Jurkat, Clone E6-1 (cell line): ENCODE measurements around the gene RASD2.
A peak's percentile ranks its signal among the peaks of the same experiment; 100 is the strongest.

Experiments used
- DNase-seq: peaks from one replicate; pipeline ENCODE4 v3.0.0-alpha.2; 2011; ENCODE audit warnings: low read depth, low spot score
- H3K4me3 ChIP-seq: 2 replicates; pipeline ENCODE4 v1.5.1; 2011; ENCODE audit warnings: mild to moderate bottlenecking, low read length, control low read depth, moderate library complexity

The RASD2 gene

DNA sequence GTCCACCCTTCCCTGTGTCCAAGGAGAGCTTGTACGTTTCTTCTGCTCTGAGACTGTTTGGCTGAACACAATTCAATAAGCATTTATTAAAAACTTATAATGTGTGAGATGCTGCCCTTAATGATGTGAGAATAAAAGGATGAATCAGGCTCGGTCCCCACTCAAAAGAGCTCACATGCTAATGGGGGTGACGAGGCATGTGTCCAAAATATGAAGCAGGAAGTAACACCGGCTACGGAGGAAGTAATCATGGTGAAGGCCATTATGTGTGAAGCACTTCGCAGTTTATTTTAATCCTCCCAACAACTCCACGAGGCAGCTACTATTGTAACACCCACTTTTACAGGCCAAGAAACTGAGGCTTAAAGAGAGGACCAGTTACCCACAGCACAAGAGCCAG, 3.4 kb upstream of the RASD2 start:
- DNase-seq: no peak
- no peak overlapping the region for H3K4me3 ChIP-seq

DNA sequence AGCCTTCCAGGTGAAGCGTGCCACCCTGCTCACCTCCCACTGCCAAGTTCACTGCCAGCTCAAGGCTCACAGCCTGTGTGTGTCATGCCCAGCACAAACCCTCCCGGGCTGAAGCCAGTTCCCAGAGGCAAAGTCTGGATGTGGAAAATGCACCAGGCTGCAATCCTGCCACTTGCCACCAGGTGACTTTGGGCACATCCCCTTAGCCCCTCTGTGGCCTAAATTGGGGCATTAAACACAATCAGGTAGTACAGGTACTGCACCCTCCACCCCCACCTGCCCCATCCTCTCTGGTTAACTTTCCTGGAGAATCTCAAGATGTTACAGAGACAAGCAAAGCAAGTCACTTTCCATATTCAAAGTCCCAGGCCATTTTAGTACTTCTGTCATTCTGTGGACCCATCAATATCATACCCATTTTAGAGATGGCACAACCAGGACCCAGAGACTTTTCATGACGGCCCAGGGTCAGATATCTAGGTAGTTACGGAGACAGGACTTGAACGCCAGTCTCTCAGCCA, 1.8 kb upstream of the RASD2 start:
- no peak for DNase-seq
- H3K4me3 ChIP-seq: no peak overlapping the region

DNA sequence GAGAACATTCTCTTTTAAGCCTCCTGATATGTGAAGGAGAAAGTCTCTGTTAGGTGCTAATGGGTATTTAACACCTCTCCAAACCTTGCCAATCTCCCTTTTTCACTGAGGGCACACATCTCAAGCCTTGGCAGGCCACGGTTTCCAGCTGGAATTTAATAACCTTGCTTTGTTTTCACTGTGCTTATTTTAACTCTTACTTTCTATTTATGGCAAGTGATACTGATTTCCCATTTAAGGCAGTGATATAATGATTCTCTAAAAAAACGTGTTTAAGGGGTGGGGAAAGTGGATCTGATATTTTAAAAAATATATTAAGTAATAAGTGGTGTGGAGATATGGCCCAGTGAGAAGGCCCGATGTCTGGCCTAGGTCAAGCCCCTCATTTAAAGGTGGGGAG, 1.1 kb upstream of the RASD2 start:
- DNase-seq: no peak
- H3K4me3 ChIP-seq: no peak overlapping the region

DNA sequence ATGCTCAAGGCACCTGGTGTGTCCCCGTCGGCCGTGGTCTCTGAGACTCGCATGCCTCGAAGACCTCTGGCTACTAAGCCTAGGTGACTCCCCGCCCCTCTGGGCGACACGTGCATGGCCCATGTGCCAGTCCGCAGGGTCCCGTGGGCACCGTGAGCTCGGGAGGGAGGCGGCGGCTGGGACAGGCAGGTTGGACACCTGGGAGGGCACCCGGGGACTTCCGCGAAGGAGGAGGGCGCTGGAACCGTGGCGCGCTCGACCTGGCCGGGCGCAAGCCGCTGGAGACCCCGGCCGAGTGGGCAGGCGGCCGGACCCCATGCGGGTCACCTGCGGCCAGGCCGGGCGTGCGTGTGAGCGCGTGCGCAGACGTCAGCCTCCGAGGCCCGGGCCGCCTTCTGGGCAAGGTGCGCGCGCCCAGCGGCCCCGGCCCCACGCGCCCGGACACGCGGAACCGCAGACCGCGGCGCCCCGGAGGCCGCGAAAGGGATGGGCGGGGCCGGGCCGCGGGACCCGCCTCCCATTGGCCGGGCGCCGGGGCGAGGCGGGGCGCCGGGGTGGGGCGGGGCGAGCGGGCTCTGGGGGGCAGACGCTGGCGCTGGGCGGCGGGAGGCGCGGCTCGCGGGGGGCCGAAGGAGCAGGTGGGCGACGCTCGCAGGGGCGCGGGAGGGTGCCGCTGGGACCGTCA, 579 bp upstream of the RASD2 start:
- peak overlapping the region; percentile 53 for H3K4me3 ChIP-seq
- no peak for DNase-seq

DNA sequence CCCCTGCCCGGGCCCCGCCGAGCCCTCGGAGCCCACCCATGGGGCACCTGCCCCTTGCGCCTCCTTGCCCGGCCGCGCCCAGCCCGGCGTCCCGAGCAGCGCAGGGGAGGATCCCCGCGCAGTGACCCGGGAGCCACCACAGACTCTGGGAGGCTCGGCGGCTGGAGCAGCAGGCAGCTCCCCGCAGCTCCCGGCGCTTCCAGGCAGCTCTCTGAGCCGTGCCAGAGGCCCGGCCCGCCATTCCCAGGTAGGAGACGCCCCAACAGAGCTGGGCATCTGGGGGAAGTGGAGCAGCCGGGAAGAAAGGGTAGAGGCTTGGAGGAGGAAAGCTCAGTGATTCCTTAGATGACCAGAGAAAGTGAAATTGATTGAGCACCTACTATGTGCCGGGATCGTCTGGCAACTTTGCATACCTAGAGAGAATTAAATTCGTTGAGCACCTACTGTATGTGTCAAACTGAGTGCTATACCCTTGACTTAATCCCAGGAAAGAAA, 670 bp downstream of the RASD2 start:
- H3K4me3 ChIP-seq: no peak overlapping the region

DNA sequence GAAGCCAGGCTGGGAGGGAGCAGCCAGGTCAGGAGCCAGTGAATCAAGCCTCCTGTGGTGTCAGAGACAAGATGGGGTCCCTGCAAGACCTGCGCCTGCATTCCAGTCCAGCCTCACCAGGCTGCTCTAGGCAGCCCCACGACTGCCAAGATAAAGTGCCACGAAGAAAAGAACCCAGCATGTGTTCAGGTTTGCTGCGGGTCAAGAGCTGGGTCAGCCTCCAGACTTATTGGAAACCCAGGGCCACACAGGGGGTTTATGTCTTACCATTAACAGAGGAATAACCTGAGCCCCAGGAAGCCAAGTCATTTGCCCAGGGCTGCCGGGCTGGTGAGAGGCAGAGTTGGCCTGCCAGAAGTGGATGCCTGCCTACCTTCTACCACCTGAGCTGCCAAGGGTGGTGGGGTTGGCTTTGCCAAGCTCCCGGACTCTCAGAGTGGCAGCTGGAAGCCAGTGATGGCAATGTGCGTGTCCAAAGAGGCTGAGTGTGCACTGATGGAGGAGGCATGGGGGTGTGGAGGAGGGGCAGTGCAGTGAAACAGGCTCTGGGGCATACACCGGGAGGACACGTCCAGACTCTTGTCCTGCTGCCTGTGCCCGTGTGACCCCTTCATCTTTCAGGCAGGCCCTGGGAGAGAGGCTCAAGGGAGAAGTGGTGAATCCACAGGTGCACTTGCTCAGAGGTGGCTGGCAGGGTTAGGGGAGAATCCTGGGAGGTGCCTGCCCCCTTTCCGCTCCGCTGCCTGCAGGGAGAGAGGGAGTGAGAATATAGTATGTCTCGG, 1.7 kb downstream of the RASD2 start:
- no peak for DNase-seq
- H3K4me3 ChIP-seq: no peak overlapping the region

More for the DNA sequence above, 670 bp downstream of the RASD2 start:
- no peak for DNase-seq

DNA sequence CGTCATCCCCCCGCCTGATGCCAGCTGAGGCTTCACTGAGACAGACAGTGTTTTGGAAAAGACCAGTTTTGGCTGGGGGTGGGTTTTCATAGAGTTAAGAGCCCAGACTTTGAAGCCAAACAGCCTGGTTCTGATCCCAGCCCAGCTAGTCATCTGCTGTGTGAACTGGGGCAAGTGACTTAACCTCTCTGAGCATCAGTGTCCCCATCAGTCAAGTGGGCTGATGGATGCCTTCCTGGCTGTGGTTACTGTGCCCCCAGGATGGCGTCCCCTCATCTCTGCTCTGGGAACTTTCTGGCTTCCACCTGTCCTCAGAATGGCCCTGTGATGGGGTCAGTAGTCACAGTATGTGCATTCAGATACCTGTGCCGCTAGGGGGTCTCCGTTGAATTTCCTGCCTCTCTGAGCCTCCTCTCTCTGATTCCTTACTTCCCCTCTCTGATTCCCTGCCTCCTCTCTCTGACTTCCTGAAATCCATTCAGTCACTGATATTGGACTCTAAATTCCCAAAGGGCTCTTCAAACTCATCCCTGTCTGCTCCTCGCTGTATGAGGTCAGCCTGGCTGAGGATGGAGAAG, 2.4 kb downstream of the RASD2 start:
- DNase-seq: no peak
- no peak overlapping the region for H3K4me3 ChIP-seq

DNA sequence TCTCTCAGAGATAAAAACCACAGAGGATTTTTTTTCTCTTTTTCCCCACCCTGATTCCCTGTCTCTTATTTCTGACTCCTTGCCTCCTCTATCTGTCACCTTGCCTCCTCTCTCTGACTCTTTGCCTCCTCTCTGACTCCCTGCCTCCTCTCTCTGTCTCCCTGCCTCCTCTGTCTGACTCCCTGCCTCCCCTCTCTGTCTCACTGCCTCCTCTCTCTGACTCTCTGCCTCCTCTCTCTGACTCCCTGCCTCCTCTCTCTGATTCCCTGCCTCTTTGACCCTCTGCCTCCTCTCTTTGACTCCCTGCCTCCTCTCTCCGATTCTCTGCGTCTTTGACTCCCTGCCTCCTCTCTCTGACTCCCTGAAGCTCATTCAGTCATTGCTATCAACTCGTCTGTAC, 3.1 kb downstream of the RASD2 start:
- no peak overlapping the region for H3K4me3 ChIP-seq
- DNase-seq: no peak

DNA sequence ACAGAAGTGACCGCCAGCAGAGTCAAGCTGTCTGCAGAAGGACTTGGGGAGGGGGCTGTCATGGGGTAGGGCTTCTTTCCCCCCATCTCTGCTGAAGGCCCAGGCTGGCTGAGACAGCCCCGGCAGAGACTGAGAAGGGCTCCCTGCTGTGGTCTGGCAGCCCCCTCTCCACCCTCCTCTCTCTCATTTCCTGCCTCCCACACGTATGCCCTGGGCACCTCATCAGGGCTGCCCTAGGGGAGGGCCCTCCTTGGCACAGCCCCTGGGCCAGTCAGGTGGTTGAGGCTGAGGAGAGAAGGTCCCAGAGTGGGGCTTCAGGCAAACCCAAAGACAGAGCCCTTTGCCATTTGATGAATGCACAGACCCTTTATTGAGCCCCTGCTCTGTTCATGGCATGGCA, 3.6 kb downstream of the RASD2 start:
- no peak for DNase-seq
- H3K4me3 ChIP-seq: no peak overlapping the region

DNA sequence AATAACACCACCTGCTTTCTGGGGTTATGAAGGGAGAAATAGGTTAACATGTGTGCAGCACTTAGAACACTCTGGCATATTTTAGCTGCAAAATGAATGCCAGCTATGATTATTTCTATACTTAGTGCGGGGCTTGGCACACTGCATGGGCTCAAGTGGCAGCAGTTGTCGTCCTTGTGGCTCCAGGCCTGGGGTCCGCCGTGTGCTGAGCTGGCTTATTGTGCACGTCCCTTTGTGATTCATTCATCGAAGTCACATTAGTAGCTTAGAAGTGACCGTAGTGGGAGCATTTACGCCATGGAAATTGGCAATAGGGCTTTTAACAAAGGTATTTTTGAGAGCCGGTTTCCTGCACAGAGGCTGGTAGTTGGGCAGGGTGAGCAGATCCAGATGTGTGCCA, 4.2 kb downstream of the RASD2 start:
- no peak overlapping the region for H3K4me3 ChIP-seq
- no peak for DNase-seq

DNA sequence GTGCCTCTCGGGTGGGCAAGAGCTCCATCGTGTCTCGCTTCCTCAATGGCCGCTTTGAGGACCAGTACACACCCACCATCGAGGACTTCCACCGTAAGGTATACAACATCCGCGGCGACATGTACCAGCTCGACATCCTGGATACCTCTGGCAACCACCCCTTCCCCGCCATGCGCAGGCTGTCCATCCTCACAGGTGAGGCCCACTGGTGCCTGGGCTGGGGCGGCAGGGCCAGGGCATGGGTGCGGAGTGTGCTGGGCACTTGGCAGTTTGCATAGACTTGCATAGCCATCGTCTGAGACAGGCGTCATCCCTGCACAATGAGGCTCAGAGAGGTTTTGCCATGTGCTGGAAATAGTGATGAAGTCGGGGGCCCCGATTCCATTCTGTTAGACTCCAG, 6.3 kb downstream of the RASD2 start:
- H3K4me3 ChIP-seq: no peak overlapping the region
- no peak for DNase-seq

DNA sequence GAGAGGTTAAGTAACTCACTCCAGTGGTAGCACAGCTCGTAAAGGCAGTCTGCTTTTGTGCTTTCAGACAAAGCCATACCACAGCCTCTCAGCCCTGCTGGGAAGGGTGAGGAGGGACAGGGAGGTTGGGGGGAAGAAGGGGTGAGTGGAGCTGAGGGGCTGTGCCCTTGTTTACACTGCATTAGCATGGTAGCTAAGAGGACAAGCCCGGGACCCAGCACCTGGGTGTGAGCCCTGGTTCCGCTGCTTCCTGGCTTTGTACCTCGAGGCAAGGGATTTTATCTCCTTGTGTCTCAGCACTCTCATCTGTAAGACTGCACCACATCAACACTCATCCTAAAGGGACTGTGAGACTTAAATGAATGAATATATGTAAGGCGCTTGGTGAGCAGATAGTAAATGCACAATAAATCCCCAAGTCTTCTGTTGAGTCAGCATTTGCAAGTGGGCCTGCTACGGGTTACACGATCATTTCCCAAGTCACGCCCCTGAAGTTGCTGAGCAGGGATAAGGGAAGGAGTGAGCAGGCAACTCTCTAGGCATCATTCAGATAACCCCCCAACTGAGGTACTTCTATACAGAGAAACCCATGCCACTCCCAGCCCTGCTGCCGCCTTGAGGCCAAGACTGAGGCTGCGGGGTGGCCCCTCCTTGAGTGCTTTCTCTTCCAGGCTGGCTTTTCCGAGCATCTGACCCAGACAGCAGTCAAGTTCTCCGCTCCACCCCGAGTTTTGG, 7.5 kb downstream of the RASD2 start:
- no peak overlapping the region for H3K4me3 ChIP-seq
- DNase-seq: no peak

DNA sequence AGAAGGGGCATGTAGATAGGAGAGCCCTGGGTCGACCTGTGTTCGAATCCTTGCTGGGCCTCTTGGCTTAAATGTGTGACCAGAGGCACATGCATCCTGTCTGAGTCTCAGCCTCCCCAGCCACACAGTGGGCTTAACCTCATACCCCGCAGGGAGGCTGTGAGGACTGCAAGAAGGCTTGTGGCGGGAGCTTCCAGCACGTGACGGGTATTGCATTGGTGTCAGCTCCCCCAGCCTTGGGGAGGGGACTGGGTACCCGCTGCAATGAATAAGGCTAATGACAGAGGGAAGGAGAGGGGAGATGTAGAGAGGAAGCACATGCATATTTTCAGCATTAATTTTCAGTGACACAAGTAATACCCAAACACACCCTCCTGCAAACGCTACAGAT, 8.1 kb downstream of the RASD2 start:
- no peak for DNase-seq

DNA sequence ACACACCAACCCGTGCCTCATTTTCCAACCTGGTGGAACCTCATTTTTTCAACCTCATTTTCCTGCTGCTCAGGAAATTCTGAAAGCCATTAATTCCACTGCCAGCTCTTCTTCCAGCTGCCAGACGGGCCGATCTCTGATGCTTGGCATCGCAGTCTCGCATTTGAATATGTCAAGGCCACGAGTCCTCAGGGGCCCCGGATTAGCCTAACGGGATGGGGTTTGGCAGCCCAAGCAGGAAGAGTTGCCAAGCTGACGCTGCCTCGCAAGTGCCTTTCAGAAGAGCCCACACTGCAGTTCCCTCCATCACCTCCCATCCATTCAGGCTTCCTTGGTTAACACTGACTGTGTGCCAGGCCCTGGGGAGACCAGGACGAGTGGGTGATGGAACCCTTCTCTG, 8.7 kb downstream of the RASD2 start:
- DNase-seq: no peak

More for the DNA sequence above, 8.1 kb downstream of the RASD2 start:
- no peak overlapping the region for H3K4me3 ChIP-seq

DNA sequence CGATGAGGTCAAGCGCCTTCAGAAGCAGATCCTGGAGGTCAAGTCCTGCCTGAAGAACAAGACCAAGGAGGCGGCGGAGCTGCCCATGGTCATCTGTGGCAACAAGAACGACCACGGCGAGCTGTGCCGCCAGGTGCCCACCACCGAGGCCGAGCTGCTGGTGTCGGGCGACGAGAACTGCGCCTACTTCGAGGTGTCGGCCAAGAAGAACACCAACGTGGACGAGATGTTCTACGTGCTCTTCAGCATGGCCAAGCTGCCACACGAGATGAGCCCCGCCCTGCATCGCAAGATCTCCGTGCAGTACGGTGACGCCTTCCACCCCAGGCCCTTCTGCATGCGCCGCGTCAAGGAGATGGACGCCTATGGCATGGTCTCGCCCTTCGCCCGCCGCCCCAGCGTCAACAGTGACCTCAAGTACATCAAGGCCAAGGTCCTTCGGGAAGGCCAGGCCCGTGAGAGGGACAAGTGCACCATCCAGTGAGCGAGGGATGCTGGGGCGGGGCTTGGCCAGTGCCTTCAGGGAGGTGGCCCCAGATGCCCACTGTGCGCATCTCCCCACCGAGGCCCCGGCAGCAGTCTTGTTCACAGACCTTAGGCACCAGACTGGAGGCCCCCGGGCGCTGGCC, 11.0 kb downstream of the RASD2 start:
- DNase-seq: no peak
- no peak overlapping the region for H3K4me3 ChIP-seq

More for the DNA sequence above, 8.7 kb downstream of the RASD2 start:
- H3K4me3 ChIP-seq: no peak overlapping the region

DNA sequence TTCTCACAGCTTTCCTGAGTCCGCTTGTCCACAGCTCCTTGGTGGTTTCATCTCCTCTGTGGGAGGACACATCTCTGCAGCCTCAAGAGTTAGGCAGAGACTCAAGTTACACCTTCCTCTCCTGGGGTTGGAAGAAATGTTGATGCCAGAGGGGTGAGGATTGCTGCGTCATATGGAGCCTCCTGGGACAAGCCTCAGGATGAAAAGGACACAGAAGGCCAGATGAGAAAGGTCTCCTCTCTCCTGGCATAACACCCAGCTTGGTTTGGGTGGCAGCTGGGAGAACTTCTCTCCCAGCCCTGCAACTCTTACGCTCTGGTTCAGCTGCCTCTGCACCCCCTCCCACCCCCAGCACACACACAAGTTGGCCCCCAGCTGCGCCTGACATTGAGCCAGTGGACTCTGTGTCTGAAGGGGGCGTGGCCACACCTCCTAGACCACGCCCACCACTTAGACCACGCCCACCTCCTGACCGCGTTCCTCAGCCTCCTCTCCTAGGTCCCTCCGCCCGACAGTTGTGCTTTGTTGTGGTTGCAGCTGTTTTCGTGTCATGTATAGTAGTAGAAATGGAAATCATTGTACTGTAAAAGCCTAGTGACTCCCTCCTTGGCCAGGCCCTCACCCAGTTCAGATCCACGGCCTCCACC, 11.7 kb downstream of the RASD2 start:
- H3K4me3 ChIP-seq: peak overlapping the region; percentile 30
- DNase-seq: peak; percentile 94

DNA sequence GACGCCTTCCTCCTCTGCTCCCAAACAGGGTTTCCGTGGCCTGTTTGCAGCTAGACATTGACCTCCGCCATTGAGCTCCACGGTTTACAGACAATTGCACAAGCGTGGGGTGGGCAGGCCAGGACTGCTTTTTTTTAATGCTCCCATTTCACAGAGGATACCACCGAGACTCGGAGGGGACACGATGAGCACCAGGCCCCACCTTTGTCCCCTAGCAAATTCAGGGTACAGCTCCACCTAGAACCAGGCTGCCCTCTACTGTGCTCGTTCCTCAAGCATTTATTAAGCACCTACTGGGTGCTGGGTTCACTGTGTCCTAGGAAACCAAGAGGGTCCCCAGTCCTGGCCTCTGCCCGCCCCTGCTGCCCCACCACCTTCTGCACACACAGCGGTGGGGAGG, 12.2 kb downstream of the RASD2 start:
- H3K4me3 ChIP-seq: peak overlapping the region; percentile 30
- no peak for DNase-seq

DNA sequence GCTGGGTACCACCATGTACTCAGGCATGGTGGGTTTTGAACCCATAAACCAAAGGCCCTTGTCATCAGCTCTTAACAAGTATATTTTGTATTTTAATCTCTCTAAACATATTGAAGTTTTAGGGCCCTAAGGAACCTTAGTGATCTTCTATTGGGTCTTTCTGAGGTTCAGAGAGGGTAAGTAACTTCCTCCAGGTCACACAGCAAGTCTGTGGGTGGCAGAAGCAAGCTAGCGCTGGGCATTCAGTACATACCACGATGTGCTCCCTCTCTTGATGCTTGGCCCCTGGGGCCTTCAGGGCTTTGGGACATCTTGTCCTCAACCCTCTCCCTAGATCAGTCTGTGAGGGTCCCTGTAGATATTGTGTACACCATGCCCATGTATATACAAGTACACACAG, 12.7 kb downstream of the RASD2 start:
- DNase-seq: no peak
- H3K4me3 ChIP-seq: no peak overlapping the region
